Renal cortical epithelial cell (primary cell): ENCODE measurements around the gene NT5DC1. TPM values are rescaled to one million over a fixed set of nuclear protein-coding genes. Genes with fewer than 3 reads are reported as not detected.
A peak's percentile ranks its signal among the peaks of the same experiment; 100 is the strongest.
"Not testable (repeated sequence)": the region's sequence is repeated elsewhere in the genome, so short reads cannot be mapped to it uniquely, and the experiment has no call there.

ENCODE experiments used
- DNase-seq: peaks from one replicate; pipeline ENCODE4 v3.0.0-alpha.2; 2011; ENCODE audit warnings: low read depth
- total RNA-seq: library from RNA; depleted of rRNA; stranded (reverse); fragments of >200 nt; gene quantifications from 2 replicates; pipeline ENCODE4 v1.2.3, GENCODE V29; 2014

The NT5DC1 gene
- total RNA-seq, 1 donor from 2014 or later = 12.3 TPM

DNA sequence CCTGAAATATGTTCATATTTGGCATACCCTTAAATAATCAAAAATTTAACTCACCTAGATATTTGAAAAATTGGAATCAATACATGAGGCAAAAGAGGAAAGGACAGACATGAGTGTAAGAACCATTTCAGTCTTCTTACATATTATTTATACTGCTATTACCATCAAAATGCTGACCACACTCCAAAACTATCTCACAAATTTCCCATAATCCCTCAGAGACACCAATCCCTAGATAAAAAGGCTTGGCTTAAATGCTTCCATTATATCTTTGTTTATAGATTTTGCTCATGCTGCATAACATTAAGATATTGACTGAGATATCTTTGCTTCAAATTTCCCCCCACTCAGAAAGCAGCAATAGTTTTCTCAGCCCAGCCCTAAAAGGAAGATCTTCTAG is 11.7 kb upstream of the NT5DC1 start:
- DNase-seq = no peak

DNA sequence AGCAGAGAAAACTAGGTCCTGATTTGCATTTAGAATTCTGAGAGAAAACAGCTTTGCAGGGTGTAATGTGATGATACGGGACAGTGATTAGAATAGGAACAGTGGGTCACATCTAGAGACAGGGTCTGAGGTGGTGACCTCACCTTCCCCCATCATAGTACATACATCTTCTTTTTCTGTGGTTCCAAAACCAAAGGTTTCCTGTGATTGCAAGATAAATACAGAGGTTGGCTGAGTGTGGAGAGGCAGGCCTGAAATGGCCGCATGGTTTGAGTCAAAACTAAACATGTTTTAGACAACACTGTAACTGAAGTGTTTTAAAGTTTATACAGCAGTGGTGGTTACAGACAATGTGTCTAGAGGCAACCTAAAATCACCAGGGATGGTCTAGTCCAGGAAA is 10.4 kb upstream of the NT5DC1 start:
- no peak for DNase-seq

DNA sequence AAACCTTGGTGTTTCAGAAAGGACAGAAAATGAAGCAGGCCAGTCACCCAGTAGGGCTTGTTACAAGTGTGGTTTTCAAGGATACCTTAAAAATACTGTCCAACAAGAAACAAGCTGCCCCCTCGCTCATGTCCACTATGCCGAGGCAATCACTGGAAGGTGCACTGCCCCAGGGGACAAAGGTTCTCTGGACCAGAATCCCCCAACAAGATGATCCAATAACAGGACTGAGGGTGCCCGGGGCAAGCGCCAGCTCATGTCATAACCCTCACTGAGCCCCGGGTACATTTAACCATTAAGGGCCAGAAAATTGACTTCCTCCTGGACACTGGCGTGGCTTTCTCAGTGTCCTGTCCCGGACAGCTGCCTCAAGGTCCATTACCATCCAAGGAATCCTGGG is 6.6 kb upstream of the NT5DC1 start:
- no peak for DNase-seq

DNA sequence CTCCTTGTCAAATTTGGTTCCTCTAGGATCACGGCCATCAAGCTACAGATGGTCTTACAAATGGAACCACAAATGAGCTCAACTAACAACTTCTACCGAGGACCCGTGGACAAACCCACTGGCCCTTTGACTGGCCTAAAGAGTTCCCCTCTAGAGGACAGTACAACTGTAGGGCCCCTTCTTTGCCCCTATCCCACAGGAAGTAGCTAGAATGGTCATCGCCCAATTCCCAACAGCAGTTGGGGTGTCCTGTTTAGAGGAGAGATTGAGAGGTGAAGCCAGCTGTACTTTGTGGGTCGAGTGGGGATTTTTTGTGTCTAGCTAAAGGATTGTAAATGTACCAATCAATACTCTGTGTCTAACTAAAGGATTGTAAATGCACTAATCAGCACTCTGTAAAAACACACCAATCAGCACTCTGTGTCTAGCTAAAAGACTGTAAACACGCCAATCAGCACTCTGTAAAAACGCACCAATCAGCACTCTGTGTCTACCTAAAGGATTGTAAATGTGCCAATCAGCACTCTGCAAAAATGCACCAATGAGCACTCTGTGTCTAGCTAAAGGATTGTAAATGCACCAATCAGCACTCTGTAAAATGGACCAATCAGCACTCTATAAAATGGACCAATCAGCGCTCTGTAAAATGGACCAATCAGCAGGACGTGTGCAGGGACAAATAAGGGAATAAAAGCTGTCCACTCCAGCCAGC is 4.4 kb upstream of the NT5DC1 start:
- not testable (repeated sequence) for DNase-seq

DNA sequence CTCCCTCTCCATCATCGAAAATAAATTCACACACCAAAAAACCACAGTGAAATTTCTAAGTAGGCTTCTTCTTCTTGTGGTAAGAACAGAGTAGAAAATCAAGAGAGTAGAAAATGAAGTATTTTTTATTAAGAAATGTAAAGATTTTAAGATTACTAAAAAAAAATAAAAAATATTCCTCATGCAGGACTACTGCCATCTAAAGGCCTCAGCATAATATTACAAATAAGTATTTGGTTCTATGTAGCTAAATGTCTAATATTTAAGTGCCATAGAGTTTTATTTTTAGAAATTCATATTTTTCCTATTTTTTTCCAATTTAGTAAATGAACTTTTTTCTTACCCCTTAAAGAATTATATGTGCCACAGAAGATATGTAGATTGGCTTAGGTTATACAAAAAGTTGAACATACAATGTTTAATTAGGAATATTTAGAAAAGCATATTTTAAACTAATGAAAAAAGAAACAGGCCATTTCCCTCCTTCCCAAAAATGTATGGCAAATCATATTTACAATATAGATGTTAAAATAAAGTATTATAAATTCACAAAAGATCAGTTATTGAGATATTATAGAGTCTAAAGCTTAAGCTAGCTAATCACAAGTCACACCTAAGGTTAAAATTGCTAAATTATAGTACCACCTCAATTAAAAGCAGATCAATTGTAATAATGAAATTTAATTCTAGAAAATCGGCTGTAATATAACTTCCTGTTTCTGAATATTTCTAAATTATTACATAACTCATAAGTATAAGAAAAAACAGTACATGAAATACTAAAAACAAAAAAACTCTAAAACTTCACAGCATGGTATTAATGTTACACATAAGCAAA is 3.5 kb upstream of the NT5DC1 start:
- DNase-seq = no peak

DNA sequence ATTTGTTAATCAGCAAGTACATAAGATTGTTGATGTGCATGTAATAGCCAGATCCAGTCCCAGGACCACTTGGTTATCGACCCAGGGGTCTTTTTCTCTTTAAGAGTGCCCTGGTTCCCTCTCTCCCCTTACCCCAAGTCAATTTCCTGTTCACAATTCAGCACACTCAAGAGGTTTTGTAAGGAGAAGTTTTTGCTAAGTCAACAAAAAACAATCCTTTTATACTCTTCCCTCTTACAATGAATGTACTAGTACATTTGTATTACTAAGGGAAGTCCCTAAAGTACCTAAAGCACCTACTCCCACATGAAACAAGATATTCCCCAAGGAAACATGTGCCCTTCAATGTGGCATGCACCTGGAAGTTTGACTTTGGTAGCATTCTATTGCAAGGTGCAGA is 1.6 kb upstream of the NT5DC1 start:
- no peak for DNase-seq

DNA sequence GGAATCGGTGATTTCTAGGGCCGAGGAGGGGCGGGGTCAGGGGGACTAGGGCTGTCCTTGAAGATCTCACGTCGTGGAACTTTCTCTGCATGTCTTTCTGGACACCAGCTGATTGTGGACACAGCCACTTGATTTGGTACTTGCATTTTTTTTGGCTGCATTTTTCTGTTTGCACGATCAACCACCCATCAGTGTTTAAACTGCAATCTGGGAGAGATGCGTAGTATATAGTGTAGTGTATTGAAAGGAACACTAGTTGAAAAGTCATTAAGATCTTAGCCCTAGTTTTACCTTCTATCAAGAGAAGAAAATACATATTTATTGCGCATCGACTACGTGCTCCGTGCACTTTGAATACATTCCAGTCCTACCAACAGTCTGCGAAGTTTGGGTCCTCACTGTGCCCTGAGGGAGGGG is 657 bp downstream of the NT5DC1 start:
- no peak for DNase-seq

DNA sequence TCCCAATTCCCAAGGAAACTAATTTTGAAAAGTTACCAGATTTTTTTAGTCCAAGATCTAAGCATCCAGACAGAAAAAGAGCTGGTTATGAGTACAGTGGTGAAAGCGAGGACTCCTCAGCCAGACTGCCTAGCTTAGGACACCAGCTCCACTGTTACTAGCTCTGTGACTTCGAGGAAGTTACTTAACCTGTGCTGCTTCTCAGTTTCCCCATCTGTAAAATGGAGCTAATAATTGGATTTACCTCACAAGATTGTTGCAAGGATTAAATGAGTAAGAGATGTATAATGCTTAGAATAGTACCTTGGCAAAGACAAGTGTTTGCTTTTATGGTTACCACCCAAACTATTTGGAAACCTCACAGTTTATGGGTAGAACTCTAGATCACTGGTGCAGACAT is 1.1 kb downstream of the NT5DC1 start:
- DNase-seq = no peak

DNA sequence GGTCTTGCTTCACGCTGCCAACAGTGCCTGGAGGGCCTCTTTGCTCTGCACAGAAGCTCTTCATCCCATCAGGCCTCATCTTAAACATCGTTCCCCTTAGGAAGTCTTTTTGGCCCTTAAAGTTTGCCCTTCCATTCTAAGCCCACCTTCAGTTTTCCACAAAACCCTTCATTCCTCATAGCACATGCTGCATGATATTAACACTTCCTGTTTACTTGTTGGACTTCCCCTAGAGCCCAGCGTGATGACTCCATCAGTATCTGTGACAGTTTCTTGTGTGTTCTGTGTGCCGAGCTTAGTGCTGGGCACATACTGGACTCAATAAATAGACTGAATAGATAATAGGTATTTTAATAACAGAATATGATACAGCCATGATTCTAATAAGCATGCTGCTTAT is 2.2 kb downstream of the NT5DC1 start:
- DNase-seq = no peak

DNA sequence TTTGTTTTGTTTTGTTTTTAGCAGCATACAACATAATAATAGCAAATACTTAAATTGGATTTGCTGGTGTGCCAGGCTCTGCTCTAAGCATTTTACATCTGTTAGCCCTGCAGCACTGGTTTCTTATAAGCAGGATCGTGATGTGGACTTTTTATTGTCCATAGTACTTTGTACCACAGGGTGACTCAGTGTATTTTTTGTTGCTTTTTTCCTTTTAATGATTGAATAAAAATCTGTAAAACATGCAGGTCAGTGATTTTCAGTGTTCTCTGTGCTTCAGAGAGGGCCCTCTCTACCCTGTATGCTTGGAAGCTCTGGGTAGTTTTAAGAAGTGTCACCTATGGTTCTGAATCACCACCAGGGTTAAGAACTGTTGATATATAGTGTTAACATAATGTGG is 4.0 kb downstream of the NT5DC1 start:
- peak; percentile 73 for DNase-seq

DNA sequence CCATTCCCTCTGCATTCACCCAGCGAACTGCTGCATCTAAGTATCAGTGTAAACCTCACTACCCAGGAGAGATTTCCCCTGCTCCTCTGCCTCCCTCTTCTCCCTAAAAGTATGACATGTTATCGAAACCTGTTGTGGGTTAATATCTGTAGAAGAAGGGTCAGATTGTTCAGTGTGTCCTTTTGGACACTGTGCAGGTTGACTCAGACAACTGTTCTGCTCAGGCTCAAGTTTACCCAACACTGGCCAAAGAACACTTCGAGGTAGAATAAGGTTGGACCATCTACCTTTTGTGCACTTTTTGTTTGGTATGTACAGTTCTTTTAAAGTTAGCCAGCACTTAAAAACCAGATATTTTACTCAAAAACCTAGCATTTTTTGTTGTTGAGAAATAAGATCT is 4.6 kb downstream of the NT5DC1 start:
- DNase-seq = no peak

DNA sequence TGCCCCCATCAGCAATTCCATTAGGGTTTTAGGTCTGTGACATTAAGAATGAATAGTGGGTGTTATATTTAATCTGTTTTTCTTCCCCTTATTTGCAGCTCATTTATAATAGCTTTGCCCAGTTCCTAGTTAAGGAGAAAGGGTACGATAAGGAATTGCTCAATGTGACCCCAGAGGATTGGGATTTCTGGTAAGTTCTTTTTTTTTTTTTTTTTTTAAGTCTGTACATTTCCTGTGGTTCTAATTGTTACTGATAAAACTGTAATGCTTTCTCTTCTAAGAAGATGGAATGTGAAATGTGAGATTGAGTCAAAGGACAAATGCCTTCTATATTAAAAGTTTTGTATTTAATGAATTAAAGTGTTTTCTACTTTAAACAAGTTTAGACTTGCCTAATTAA is 5.5 kb downstream of the NT5DC1 start:
- DNase-seq = no peak

DNA sequence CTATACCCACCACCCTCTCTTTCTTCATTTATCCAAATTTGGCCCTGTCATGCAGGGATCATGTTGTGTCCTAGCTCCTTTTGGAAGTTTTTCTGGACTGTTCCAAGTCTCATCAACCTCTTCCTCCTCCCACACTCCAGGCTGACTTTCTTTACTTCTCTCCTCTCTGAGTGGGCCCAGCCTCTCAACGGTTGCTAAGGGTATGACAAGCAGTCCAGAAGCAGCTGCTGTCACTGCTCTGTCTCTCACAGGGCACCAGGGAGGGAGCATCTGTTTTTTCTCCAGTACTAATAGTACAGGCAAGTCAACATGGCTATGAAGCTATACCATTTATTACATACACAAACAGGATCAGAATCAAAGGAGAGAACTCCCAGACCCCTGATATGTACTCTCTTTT is 8.2 kb downstream of the NT5DC1 start:
- DNase-seq = no peak

DNA sequence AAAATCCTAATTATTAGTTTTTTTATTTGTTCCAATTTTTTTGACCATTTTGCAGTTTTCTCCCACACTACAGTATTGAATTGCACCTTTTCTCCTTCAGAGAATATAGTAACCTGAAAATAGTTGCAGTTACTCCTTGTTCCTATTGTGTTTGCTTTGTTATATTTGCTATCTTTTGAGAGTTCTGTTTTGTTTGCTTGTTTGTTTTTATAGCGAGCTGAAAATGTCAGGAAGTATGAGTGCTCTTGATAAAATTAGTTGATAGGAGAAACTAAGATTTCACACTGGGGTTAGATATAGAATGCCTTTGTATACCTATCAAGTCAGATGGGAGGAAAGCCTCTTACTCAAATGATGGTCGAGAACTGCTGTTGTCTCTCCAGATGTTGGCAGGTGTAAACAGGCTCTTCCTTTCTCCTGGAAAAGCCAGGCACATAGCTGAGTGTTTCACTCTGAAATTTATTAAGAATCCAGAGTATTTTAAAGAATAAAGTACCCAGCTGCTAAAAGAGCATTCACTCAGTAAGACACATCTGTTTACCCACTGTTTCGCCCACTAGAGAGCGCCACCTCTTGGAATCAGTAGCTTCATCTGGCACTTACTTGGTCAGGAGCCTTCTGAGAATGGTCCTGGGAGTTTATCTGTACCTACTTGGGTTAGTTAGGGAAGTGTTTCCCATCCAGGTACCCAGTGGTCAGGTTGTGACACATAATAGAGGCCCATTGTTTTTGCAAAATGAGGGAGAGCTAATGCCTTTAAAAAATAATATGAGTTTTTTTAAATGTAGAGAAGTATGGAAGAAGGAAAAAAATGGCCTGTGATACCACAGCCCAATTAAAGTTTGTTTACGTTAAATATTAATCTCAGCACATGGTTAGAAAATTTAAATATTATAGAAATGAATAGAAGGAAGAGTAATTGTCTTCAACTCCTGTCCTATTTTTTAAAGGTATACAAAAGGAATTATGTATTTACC is 11.2 kb downstream of the NT5DC1 start:
- peak; percentile 56 for DNase-seq

DNA sequence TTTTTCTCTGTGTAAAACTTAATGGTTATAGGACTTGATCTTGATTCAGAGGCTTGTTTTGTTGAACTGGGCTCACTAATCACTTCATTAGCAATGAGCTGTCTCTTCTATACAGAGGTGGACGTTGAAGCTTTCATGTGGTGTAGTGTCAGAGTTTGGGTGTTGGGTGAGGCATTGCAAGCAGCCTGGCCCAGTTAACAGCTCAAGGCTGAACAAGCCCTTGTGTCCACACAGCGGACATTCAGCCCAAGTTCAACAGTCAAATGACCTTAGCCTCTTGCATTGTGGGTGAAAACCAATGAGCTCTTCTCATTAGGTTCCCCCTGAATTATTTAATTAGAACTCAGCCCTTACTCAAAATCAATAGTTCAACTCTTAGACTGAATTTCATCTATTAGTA is 12.7 kb downstream of the NT5DC1 start:
- DNase-seq = no peak

DNA sequence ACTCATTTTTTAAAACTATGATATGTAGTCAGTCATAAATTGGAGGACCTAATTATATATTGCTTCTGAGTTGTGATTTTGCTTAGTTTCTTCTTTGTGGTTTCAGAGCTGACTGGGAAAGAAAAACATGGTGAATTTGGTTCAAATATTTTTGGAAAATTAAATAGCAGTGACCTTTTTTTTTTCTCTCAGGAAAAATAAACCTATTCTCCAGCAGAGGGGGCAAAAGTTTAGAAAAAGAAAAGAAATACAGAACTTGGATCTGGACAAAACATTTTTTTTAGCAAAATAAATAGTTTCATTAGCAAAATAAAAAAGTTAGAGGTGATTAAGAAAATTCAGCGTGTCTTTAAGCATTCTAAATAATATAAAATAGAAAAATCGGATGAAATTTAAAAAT is 15.1 kb downstream of the NT5DC1 start:
- DNase-seq = no peak

DNA sequence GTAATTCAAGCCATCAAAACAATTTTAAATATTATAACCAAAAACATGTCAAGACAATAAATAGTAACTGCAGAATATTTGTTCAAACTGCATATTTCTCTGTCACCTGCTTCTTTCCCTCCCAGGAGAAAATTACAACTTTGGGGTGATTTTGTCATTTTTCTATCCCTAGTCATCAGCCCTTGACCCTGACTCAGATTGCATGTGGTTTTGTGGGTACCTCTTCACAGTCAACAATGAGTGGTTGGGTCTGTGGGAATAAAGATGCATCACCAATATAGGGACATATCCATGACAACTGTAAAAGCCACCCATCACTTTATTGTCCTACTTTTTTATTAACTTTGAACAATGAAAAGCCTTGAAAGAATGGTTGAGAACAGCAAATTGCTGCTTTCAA is 18.0 kb downstream of the NT5DC1 start:
- peak; percentile 73 for DNase-seq

DNA sequence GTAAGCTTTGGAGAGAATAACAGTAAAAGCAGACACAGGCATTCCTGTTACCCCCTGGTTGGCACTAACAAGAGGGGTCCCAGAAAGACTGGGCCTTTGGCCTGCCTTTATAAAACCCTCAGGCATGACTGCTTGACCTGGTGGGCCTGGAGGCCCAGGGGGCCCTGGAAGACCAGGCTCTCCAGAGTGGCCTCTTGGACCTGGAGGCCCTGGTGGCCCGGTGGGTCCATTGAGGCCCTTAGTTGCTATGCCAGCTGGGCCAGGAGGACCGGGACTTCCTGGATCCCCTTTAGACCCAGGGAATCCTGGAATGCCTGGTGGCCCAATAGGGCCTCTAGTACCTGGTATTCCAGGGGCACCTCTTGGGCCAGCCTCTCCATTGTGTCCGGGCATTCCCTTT is 19.8 kb downstream of the NT5DC1 start:
- DNase-seq = no peak

DNA sequence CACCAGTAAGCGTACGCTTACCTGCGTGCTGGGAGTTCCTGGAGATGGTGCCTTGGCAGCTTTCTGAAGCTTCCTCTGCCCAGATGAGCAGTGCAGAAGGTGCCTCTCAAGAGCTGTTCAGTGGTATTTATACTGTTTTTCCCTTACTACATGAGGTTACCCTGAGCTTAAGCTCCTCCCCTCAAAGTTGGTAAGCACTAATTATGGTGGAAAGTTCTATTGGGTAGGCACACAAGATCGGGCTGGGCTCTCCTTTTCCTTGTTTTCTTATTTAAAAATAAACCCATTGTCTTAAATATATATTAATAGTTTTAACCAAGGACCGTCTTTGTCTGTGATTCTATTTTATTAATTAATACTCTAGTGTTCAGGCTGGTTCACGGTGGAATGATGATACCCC is 25.4 kb downstream of the NT5DC1 start, which contains the start of gene COL10A1:
Gene COL10A1 (minus strand): TSS at position 101 of the 400 bp plus-strand sequence. CDS start 640 bp downstream, outside the sequence.
- no peak for DNase-seq

DNA sequence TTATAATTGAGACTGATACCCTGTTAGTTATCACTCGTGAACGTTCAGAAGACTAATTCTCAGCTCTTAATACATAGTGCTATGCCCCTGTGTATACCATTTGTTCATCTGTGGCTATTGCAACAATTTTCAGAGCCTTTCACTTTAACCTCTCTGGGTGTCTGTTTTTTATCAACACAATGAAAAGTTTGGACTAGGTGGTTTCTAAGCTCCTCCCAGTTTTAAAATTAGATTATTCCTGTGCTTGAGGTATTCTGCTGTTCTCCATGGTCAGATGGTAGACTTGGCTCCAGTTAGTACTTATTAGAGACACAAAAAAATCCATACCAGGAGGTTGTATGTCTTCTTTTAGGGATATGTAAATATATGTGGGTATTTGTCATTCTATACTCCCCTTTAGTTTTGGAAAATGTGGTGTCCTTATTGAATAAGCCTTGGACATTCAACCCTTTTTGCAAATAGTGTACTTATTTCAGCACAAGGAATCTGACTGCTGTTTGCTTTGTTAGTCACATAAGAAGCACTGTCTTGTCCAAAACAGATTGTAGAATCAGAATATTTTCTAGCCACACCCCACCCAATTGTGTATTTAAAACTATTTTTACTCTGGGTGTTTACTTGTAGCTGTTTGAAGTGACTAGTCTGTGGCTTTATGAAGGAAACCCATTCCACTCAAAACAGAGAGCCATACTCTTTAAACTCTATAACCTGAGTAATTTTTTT is 27.3 kb downstream of the NT5DC1 start:
- no peak for DNase-seq

DNA sequence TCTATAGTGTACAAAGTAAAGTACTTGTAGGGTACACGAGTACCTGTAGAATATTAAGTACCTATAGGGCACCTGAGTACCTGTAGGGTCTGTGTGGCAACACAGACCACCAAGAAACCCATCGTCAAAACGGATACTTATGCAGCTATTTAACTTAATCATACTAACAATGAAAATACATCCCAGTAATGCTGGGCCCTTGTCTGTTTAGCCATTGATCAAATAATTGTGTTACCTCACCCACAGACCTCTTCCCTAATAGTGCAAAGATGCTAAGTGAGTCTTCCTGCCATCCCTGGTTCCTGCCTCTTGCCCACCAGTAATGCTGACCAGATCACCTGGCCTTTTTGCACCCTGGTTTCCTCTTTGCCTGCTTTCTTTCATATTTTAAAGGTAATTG is 32.8 kb downstream of the NT5DC1 start:
- DNase-seq = no peak
